Measurements from ENCODE around the gene VAV2.

Gene VAV2

DNA sequence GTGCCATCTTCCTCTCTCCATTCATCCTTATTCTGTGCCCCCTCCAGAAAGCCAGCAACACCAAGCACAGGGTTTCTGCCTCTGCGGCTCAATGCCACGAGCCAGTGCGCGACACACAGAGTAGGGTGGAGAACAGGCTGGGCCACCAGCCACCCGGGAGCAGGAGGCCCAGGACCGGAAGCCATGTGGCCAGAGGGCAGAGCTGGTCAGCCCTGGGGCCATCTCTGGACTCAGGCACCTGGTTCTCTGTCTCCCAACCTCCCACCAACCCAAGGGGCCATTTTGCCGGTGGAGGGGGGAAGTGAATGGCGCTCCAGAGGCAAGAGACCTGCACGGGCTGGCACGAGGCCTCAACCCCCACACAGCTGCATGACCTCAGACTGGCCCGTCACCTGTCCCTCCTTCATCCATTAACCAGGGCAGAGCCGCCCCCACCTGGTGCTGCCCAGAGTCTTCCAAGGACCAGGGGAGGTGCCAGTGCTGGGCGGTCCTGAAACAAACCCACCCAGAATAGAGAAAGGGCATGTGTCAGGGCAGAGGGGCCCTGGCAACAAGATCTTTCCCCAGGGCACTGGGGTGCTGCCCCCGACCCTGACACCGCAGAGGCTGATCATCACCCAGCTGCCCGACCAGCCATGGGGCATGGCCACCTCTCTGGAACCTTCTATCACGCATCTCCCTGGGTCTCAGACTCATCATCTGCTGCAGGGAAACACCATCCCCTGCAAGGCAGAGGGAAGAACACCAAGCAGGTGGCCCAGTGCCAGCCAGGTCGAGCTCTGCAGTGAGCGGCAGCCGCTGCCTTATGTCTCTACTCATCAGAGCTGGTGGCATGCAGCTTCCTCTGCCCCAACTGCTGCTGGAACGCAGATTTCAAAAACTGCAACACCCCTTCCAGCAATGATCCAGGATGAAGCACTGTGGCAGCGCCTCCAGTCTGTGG lies 11.9 kb downstream of the VAV2 start:
- DNase-seq, result no peak

DNA sequence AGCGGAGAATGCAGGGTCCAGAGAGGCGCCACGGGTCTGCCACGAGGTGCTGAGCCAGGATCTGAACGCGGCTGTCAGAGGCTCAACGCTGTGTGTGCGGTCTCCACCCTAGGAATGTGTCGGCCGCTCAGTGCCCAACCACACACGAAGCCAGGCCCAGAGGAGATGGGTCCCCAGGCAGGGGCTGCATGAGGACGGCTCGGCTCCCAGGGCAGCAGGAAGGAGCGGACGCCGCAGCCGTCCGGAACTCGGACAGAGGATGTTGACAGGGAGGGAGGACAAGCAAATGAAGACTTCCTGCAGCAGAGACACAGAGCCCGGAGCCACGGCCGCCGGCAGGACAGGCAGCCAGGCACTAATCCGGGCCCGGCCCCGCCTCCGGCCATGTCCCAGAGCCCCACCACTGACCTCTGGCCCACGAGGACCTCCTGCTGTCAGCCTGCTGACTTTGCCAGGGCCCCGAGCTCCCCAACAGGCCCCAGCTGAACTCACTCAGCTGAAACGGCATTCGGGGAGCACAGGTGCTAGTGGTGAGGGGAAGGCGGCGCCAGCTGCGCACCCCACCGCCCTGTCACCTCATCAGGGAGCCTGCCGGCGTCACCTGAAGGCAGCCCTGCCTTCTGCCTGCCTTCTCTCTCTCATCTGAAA lies 12.7 kb downstream of the VAV2 start:
- no peak for DNase-seq

DNA sequence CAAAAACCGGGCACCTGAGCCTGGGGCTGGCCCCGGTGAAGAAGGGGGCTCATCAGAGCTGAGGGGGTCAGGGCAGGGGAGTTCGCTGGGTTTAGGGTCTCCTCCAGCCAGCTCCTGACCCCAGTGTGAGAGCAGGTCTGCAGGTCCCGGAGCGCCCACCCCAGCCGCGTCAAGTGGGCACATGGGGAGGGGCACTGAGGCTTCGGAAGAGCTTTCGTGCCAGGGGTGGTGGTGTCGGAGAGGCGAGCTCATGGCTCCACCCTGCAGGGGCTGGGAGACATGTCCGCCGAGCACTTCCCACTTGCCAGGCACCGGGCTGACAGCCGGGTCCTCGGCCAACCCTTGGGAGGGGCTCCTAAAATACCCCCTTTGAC lies 13.2 kb downstream of the VAV2 start:
- DNase-seq, result no peak

DNA sequence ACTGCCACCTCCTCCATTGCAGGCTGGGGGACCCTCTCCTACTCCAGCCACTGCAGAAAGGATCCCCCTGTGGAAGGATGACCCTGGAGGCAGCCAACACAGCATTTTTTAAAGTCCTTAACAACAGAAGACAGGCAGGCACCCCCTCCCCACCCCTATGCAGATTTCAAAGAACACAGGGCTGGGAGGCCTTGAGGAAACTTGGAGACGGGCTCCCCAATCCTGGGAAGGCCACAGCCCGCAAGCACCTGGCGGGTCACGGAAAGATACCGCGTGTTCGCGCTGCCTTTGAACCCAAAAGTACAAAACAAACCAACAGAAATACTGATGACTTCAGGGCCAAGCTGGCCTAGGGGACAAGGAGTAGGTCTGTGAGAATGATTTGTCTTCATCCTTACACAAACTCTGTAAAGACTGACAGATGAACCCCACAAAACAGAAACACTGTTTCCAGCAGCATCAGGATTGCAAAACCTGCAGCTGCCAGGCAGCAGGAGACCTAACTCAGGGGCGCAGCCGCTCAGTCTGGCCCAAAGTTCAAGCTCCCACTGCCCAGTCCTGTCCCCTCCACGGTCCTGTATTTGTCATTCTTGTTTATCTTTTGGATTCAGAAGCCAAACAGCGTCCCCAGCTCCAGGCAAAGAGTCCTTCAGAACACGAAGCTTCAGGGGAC lies 13.8 kb downstream of the VAV2 start:
- DNase-seq, result no peak

DNA sequence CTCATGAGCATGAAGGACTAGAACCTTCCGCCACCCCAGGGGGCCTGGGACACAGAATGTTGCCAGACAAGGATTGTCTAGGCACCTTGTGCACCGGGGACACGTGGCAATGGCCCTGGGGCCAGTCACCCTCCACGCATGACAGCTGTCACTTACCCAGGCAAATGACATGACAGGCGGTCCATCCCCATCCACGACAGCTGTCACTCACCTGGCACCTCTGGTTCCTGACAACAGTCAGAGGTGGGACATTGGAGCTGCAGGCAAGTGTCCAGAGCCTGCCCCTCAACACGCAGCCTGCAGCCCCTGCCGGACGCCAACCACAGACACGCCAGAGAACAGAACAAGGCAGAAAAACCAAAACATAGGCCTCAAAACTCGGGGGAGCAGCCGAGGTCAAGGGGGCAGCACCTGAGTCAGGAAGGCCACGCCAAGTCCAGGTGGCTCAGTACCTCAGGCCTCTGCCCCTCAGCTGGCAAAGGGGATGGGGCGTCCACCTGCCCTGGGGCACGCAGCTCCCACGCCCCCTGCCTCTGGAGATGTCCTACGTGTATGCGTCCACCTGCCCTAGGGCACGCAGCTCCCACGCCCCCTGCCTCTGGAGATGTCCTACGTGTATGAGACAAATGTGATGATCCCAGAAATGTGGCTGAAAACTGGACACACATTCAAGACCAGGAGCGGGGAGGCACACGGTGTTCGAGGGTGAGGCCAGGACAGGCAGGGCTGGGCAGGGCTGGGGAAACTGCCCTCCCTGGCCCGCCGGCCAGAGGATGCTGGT lies 14.5 kb downstream of the VAV2 start:
- no peak for DNase-seq

DNA sequence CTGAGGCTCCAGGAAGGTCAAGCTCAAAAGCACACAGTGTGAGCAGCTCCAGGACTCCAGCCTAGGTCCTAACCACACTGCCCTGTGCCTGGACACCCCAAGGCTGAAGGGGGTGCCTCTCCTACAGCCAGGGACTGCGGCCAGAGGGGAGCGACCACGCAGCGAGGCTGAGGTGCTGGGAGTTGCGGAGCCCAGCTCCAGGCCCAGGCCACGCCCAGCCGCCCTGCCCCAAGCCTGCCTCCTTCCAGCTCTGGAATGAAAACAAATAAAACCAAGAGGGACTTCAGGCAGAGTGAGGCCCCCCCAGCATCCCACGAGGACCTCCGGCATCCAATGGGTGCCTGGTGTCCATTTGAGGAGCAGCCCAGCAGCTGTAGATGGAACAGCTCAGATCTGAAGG lies 15.2 kb downstream of the VAV2 start:
- DNase-seq, result no peak

DNA sequence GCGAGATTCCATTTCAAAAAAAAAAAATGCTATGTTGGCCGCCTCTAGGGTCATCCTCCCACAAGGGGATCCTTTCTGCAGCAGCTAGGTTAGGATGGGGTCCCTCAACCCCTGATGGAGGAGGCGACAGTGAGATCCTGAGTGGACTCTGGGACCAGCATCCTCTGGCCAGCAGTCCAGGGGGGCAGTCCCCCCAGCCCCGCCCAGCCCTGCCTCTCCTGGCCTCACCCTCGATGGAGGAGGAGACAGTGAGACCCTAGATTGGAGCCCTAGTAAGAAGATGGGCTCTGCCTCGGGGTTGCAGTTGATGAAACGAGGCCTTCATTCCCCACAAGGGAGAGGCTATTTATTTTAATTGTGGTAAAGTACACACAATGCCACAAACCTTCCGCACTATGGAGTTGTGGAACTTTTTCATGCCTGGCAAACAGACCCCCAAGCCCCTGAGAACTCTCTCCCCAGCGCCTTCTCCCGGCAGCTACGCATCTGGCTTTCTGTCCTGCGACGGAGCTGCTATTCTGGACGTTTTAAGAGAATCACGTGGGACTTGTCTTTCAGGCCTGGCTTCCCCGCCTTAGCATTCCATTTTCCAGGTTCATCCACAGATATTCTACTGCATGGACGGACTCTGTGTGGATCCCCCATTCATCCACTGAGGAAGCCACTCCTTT lies 15.8 kb downstream of the VAV2 start:
- no peak for DNase-seq

DNA sequence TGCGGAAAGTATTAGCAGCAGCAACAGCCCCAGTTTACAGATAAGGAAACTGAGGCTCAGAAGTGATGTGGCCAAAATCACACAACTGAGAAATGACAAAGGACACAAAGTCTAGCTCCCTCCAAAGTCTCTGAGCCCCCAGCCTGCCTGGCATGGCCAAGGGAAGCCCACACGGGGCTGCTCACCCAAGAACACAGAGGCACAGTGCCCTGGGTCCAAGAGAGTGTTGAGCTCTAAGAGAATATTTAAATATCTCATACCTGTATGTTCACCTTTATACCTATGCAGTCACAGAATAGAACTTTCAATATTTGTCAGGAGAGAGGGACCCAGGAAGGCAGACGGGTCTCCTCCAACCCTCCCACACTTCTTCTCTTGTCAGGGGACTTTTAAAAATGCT lies 16.6 kb downstream of the VAV2 start:
- DNase-seq, result no peak

DNA sequence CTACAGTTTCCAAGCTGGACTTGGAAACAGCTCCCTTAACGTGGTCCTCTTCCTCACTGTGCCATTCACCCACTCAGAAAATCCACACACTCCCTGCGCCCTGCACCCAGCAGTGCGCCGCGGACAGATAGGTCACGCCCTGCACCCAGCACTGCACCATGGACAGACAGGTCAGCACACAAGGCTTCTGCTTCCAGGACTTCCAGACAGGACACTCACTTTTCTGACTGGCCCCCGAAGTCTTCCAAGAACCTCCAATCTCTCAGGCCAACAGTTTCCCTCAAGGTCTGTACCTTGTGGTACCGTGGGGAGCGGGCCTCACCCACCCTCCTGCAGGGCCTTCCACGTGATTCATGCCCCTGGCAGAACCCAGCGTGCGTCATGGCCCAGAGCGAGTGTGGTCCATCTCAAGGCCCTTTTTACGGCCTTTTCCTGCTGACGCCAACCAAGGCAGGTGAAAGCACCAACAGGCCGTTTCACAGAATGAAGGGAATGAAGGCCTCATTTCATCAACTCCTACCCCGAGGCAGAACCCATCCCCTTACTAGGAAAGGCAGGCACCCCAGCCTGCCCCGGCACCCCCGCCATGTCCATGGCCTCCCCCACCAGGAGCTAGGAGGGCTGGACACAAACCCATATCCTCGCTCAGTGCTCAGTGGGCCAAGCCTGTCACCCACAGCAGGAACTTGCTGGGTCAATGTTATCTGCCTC lies 17.3 kb downstream of the VAV2 start:
- DNase-seq, result no peak

DNA sequence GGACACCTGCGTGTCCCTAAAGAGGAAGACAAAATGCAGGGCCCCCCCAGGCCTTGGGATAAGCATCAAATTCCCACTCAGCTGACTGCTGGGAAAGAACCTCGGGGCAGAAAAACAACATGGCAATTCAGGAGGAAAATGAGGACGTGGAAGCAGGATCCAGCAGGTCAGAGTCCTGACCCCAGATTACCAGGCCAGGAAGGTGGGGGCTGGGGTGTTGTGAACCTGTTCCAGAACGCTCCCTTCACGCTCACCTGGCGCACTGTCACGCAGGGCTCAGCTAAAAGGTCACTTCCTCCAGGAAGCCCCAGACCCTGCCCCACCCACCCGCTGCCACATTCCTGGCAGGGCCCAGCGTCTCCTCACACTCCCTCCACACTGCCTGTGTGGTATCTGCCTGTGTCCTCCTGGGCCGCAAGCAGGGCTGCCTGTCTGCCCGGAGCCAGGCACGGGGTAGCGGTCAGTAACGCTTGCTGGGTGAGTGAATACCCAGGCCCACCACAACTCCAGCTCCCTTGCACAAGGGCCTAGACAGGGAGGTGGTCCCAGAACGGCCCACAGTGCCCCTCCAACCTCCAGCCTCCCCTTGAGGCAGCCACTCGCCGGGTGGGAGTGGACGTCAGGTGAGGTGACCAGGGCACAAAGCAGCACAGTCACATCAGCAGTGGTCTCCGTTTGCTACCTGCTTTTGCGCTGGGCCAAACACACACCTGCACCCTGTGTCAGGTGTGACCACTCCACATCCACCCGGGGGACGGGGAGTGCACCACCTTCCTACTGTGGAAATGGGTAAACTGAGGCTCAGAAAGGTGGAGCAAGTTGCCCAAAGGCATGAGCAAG lies 18.1 kb downstream of the VAV2 start:
- DNase-seq, result no peak

DNA sequence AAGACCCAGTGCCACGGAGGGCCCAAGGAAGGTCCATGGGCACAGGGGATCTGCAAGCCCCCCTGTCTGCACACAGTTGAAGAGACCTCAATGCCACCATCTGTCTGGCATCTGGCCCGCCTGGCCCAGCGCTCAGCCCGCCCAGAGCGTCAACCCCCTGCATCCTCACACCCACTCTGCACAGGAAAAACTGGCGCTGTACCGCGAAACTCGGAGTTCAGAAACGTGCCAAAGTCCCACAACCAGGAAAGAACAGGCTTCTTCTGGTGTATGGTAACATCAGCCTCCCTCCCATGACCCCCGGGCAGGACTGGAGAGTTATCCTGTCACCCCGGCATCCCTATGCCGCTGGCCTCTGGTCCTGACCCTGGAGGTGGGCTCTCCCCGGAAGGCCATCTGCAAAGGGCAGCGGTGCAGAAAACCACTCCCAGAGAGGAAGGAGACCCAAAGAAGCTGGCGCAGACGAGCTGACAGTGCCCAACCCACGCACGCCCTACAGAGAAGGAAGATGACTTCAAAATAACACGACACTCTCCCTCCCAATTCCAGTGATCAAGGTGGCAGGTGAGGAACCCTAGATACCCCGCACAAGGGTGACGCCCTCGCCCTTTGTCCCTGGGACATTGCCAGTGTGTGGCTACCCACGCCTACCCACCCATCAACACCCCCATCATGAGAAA lies 18.9 kb downstream of the VAV2 start:
- DNase-seq, result no peak

DNA sequence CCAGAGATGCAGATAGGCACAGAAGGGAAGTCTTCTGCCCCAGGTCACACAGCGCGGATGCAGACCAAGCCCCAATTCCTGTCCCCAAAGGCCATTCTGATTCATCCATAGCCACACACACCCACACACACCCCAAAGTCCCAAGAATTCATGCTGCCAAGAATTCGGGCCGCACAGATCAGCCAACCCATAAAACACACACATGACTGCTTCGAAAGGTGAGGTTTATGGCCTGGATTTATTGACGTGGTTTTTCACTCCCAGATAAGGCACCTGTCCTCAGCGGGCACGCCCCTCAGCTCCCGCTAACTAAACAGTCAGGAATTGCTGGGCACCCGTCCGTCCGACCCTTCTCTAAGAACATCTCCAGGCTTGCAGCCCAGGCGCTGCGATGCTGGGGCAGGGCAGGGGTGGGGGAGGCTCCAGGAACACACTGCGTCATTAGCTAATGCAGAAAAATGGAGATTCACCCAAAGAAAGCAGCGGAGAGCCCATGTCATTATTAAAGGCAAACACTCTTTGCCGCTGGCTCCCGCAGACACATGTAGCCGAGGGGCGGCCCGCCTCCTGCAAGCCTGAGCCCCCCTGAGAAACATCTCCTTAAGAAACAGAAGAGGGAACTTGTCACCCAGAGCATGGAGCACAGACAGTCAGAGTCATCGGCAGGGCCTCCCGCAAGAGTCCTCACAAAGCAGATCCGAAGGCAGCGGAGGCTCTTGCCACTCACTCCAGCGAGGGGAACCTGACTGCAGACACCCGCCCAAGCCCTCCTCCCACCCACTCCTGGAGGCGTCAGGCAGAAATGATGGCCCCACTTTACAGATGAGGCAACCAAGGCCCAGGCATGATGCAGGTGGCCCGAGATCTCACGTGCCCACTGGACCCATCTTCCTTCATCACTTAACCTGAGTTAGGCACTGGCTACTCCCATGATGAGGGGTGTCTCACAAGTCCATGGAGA lies 19.9 kb downstream of the VAV2 start:
- DNase-seq, result no peak

DNA sequence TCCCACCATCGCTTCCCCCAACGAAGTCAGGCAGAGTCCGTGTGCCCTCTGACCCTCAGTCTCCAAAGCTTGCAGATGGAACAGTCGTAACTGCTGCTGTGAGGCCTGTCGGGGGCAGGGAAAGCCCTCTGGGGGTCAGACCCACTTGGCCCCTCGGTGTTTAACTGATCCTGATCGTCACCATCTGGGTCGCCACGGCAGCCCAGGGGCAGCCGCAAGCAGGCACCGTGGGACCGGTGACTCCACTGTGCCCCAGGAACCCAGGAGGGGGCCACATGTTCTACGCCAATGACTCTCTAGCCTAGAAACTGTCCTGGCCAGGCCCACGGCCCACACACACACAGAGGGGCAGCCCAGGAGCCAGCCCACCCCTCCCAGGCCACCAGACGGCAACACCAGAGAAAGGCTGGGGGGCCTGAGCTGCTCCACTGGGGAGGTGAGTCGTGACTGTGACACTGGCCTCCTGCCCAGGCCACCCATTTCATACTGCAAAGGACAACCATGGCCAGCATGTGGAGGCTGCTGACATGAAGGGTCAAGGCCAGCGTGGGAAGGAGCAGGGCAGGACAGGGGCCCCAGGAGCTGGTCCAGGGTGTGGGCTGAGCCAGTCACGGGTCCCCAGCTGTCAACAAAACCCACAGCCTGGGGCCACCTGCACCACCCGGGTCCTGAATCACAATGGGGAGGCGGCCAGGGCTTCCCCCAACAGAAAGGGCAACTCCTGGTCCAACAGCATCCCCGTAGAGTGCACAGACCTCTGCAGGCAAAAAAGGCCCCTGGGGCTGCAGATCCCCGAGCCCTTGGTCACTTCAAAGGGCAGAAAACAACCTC lies 20.8 kb downstream of the VAV2 start:
- no peak for DNase-seq

DNA sequence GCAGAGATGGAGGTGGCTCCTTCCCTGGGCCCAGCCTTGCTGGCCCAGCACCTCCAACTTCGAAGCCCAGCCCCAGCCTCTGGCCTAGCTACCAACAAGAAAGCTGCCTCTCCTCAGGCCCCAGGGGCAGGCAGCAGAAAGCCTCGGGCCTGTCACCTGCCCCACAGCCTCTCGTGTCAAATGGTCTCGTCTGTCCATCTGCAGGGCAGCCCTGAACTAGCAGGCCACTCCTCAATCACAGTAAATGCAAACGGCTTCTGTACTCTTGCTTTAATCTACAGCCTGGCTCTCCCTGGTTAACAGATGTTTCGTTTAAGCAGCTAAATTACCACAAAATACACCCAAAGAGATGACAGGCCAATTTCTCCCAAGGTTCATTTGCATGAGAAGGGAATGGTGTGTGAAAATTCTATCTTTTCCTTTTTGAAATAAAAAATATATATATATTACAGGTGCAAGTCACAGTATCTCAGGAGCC lies 21.5 kb downstream of the VAV2 start:
- no peak for DNase-seq

DNA sequence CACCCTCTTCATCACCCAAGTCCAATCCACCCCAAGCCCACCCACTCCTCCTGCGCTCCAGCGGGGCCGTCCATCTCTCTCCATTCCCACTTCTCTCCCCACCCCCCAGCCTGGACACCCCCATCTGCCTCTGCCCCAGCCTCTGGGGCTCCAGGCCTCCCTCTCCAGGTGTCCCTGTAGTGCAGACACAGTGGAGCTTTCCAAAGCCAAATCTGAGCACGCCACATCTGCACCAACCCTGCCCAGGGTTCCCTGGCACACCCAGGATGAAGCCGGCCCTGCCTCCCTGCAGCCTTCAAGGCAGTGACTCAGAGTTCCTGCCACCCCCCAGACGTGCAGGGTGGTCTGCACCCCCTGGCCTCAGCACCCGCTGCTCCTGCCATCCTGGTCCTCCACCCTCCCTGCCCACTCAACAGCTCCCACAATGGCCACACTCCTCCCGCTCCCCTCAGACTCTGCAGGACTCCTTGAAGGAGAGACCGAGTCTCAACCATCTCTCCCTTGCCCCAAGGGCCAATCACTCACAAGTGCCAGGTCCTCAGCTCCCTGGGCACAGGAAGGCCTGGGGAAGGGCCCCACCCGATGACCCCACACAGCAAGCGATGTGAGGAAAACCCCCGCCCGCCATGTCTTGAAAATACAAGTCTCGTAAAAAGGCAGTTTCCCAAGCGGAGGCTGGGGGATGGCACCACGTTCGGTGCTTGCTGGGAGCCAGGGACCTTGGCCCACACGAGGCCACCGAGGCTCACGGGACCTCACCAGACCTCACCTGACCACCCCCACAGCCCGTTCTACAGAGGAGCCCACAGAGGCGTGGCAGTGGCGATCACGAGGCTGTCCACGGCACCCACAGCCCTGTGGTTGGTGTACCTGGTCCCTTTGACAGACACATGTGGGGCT lies 22.2 kb downstream of the VAV2 start:
- no peak for DNase-seq

DNA sequence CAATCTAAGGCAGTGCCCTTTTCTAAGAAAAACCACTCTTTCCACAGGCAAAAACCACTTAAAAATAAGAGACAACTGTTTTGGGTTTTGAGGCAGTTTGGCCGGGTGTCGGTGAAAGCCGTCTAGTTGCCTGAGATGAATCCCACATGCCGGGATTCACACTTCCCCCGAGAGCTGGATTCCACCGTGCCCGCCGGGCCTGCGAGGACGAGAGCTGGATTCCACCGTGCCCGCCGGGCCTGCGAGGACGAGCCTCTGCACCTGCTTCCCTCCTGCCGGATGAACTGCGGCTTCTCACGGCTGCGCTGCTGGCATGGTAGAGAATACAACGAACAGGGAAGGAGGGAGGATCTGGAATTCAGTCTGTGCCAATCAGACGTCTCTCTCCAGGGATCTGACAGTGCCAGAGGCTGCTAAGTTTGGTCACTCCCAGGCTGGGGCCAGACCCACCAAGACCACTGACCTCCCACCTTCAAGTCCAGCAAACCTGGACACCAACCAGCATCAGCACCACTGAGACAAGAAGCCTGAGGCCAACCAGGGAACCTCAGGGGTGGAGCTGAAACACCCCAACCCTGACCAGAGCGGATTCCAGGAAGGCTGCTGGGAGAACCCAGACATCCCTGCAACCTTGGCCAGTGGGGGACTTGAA lies 23.0 kb downstream of the VAV2 start:
- no peak for DNase-seq

Data from NCI-H187 treated with DMSO at 0.1 percent for 48 hours (cell line).